Progenitor cell of endocrine pancreas (in vitro differentiated cells): ENCODE measurements around the gene BNIPL. TPM values are rescaled to one million over a fixed set of nuclear protein-coding genes. Genes with fewer than 3 reads are reported as not detected.
A peak's percentile ranks its signal among the peaks of the same experiment; 100 is the strongest.

Experiments
- DNase-seq: peaks from one replicate; pipeline ENCODE4 v3.0.0; 2021; ENCODE audit warnings: low spot score; ENCODE audit not compliant: unreplicated experiment
- H3K27ac Mint-ChIP-seq: 2 replicates; pipeline ENCODE4 v1.8.0; 2021; ENCODE audit warnings: mild to moderate bottlenecking, moderate library complexity, mixed read lengths
- H3K27me3 Mint-ChIP-seq: 2 replicates; pipeline ENCODE4 v1.8.0; 2021; ENCODE audit warnings: mixed read lengths
- H3K36me3 Mint-ChIP-seq: 2 replicates; pipeline ENCODE4 v1.8.0; 2022; ENCODE audit warnings: mixed read lengths; ENCODE audit not compliant: insufficient read depth
- H3K4me1 Mint-ChIP-seq: 2 replicates; pipeline ENCODE4 v1.8.0; 2021; ENCODE audit warnings: low read depth, mixed read lengths
- H3K4me3 Mint-ChIP-seq: 2 replicates; pipeline ENCODE4 v1.8.0; 2021; ENCODE audit warnings: low read depth, mild to moderate bottlenecking, moderate library complexity, mixed read lengths
- H3K9me3 Mint-ChIP-seq: 2 replicates; pipeline ENCODE4 v1.8.0; 2021; ENCODE audit warnings: low read depth, mixed read lengths
- total RNA-seq: library from RNA; stranded (reverse); gene quantifications from 2 replicates; pipeline ENCODE4 v1.2.1, GENCODE V29; 2021
- TF ChIP-seq, protein P1 (sequence below): fragments of 200-600 bp; sonication (generic); IDR thresholded peaks from one replicate; pipeline ENCODE4 v1.5.0; 2021; ENCODE audit warnings: antibody characterized with exemption, mild to moderate bottlenecking; ENCODE audit not compliant: unreplicated experiment

Gene BNIPL
- total RNA-seq, 1 donor from 2014 or later = 0.93 TPM

DNA sequence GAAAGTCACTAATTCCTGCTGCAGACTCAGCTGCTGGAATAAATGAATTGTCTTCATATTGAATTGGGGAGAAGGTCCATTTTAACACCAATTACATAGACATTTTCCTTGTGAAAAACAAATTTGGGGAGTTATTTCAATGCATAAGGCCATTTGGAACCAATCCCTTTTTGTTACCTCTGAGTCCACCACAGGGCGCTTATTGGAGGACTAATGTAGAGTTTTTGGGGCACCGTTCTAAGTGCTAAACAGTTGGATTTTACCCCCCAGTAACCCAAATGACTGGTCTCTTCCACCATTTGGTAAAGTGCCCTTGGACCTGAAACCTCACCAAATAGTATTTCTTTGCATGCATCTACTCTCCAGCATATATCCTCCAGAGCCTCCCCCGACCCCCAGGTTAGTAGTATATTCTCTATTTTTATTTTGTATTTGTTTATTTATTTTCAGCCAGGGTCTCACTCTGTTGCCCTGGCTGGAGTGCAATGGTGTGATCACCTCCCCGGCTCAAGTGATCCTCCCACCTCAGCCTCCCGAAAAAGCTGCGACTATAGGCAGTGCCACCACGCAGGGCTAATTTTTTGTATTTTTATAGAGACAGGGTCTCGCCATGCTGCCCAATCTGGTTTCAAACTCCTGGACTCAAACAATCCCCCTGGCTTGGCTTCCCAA lies 26.6 kb upstream of the BNIPL start:
- DNase-seq = no peak
- no peaks in the 10 kb centered on the region for H3K9me3 Mint-ChIP-seq
- no peaks in the 10 kb centered on the region for H3K36me3 Mint-ChIP-seq
- peak overlapping the region; percentile 89 for H3K4me3 Mint-ChIP-seq
- peak overlapping the region; percentile 96 for H3K27ac Mint-ChIP-seq
- TF ChIP-seq, protein P1, sequence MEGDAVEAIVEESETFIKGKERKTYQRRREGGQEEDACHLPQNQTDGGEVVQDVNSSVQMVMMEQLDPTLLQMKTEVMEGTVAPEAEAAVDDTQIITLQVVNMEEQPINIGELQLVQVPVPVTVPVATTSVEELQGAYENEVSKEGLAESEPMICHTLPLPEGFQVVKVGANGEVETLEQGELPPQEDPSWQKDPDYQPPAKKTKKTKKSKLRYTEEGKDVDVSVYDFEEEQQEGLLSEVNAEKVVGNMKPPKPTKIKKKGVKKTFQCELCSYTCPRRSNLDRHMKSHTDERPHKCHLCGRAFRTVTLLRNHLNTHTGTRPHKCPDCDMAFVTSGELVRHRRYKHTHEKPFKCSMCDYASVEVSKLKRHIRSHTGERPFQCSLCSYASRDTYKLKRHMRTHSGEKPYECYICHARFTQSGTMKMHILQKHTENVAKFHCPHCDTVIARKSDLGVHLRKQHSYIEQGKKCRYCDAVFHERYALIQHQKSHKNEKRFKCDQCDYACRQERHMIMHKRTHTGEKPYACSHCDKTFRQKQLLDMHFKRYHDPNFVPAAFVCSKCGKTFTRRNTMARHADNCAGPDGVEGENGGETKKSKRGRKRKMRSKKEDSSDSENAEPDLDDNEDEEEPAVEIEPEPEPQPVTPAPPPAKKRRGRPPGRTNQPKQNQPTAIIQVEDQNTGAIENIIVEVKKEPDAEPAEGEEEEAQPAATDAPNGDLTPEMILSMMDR = no peak
- H3K27me3 Mint-ChIP-seq = no peaks in the 10 kb centered on the region
- H3K4me1 Mint-ChIP-seq = peaks cover 51% of the 10 kb centered on the region

DNA sequence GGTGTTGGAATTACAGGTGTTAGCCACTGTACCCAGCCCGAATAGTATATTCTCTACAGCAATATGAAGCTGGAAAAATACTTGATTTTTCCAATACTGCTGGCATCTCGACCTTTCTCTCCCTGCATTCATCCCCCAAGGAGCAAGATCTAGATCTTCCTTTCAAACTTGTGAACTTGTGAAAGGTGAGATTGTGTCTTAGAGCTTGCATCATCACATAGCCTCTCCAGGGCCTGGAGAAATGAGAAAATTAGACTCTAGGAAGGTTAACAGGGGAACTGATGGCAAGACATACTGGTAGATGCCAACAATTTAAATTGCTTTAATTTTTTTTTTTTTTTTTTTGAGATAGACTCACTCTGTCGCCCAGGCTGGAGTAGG lies 26.1 kb upstream of the BNIPL start:
- H3K4me3 Mint-ChIP-seq = no peak overlapping the region
- no peak for DNase-seq
- peaks cover 48% of the 10 kb centered on the region for H3K4me1 Mint-ChIP-seq
- no peaks in the 10 kb centered on the region for H3K9me3 Mint-ChIP-seq
- no peaks in the 10 kb centered on the region for H3K27me3 Mint-ChIP-seq
- H3K36me3 Mint-ChIP-seq = no peaks in the 10 kb centered on the region
- H3K27ac Mint-ChIP-seq = no peak overlapping the region
- TF ChIP-seq, protein P1 = no peak

DNA sequence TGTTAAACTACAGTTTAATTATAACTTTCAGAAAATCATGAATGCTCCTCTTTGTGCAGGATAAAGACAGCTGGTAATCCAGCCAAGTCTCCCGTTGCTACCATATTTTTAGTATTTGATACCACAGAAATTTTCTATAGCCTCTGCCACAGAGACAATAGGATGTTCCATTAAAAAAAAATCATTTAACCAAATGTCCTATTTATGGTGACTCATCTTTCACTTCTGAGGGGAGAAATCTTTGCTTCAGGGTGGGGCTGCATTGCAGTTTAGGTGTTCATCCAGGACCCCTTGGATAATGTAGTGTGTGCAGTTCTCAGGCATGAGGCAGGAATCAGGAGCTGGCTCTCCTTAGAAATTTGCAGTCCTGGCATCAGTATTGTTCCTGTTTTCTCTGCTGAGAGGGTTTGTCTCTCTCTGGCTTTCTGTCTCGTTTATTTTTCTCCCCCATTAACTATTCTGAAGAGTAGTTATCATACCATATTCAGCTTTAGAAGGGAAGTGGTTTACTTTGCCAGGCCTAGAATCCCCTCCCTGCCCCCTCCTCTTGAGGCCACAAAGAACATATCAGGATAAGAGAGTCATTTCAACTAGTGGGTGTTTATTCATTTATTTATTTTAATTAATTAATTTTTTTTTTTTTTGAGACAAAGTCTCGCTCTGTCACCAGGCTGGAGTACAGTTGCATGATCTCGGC lies 25.1 kb upstream of the BNIPL start:
- TF ChIP-seq, protein P1 = no peak
- H3K4me1 Mint-ChIP-seq = peaks cover 39% of the 10 kb centered on the region
- no peak overlapping the region for H3K4me3 Mint-ChIP-seq
- no peaks in the 10 kb centered on the region for H3K36me3 Mint-ChIP-seq
- DNase-seq = no peak
- no peaks in the 10 kb centered on the region for H3K27me3 Mint-ChIP-seq
- no peak overlapping the region for H3K27ac Mint-ChIP-seq
- no peaks in the 10 kb centered on the region for H3K9me3 Mint-ChIP-seq

DNA sequence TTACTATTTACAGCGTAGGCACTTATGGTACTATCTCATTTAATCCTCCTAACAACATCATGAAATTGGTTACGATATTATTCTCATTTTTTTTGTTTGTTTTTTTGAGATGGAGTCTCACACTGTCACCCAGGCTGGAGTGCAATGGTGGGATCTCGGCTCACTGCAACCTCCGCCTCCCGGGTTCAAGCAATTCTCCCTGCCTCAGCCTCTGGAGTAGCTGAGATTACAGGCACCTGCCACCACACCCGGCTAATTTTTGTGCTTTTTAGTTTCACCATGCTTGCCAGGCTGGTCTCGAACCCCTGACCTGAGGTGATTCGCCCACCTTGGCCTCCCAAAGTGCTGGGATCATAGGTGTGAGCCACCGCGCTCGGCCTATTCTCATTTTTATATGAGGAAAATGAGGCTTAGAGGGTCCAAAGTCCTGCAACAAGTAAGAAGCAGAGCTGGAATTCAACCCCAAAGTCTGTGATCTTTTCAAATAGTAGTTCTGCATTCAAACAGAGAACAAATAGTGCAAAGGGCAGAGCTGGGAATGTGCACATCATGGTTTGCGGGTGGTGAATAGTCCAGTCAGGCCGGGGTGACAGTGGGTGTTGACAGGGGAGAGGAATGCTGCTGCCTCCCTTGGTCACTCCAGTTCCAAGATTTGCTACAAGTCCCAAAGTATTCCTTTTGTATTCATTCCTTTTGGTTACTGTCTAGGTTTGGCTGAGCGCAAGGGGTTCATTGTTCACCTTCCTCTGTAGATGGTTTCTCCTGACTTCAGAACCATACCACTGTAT lies 23.5 kb upstream of the BNIPL start:
- no peaks in the 10 kb centered on the region for H3K36me3 Mint-ChIP-seq
- H3K4me3 Mint-ChIP-seq = no peak overlapping the region
- TF ChIP-seq, protein P1 = no peak
- DNase-seq = no peak
- no peaks in the 10 kb centered on the region for H3K27me3 Mint-ChIP-seq
- H3K27ac Mint-ChIP-seq = peak overlapping the region; percentile 59
- H3K9me3 Mint-ChIP-seq = no peaks in the 10 kb centered on the region
- H3K4me1 Mint-ChIP-seq = peaks cover 23% of the 10 kb centered on the region

DNA sequence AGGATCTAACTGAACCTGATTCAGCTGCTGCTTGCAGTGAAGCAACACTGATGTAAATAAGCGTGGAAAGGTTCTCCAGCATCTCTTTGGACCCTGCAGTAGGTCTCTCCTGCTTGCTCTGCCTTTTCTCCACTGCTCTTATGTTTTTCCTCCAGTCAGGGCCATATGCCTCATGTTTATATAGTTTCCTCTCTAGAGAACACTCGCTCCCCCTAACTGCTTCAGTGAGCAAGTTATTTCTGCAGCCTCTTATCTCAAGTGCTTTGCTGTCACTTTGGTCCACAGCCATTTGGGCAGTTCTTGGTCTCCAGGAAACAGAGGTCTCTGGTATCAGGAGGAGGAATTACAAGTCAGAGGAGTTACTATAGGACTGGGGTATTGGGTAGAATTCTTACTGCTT lies 22.9 kb upstream of the BNIPL start:
- Mint-ChIP-seq H3K36me3 (peaks cover 4% of the 10 kb centered on the region), H3K27me3 (no peaks in the 10 kb centered on the region), H3K4me3 (no peak overlapping the region), H3K9me3 (no peaks in the 10 kb centered on the region), H3K27ac (peak overlapping the region; percentile 59), H3K4me1 (peaks cover 21% of the 10 kb centered on the region)
- TF ChIP-seq, protein P1 = no peak
- no peak for DNase-seq
